NT2/D1 (cell line): Measurements from ENCODE around the gene DEPDC1B.

Experiments used
- SUZ12 ChIP-seq: IDR thresholded peaks from 2 replicates; pipeline ENCODE4 v1.6.1; 2011; ENCODE audit not compliant: insufficient read length, insufficient read depth; ENCODE audit errors: extremely low read depth
- YY1 ChIP-seq: IDR thresholded peaks from 2 replicates; pipeline ENCODE4 v1.6.1; 2011; ENCODE audit not compliant: insufficient read length, insufficient read depth
- ZNF274 ChIP-seq: IDR thresholded peaks from 2 replicates; pipeline ENCODE4 v1.6.1; 2011; ENCODE audit warnings: mild to moderate bottlenecking, low read depth, low read length

DNA sequence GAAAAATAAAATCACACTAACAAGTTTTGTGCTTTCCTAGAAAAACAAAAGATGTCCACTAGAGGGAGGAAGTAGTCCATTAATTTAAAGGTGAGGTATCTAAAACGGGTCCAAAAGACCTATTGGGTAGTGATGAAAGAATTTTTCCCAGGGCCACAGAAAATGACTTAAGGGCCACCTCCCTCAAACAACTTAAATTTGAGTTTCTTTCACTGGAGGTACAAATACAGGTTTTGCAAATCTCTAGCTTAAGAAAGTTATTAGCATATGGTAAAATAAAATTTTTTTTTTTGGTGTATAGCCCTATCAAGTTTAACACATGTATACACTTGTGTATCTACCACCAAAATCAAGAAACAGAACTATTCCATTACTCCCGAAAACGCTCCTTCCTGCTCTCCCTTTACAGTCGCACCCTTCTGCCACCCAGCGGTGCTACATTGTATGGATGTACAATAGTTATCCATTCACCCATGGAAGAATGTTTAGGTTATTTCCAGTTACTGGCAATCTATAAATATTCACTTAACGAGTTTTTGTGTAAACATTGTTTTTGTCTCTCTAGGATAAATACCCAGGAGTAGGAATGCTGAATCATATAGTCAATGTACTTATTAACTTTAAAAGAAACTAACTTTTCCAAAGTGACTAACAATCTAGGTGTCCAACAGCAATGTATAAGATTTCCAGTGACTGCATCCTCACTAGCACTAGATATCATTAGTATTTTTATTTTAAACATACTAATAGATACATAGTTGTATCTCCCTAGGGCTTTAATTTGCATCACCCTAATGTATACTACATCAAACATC, 21.9 kb downstream of the DEPDC1B start:
- TF ChIP-seq ZNF274, result no peak
- no peak for TF ChIP-seq SUZ12
- no peak for TF ChIP-seq YY1
